Measurements from ENCODE around the gene OOEP. TPM values are rescaled to one million over a fixed set of nuclear protein-coding genes. Genes with fewer than 3 reads are reported as not detected.

OOEP gene
- total and polyA plus RNA-seq, 2 donors (not counting 1 experiment from before 2014, with no cell fraction given), result 0.08 to 0.17 TPM

DNA sequence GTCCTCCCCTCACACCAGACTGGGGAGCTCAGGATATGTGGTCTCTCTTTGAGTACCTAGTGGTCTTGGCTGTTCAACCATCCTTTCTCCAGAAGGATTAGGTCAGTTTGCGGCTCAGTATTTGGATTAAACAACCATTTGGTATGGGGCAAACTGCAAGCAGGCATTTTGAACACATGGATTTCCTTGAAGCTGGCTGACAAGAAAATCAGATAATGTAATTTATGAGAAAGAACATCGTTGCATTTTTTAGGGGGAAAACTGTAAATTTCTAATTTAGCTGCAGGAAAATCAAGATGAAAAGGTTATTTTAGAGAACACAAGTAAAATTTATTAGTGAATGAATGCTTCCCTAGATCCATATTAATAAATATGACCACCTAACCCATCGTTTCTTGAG, 40.9 kb downstream of the OOEP start:
- H3K4me1 ChIP-seq (ENCODE audit: control insufficient read depth, extremely low read depth, insufficient read depth, low read length), result no peaks in the 10 kb centered on the region
- H3K4me3 ChIP-seq (replicated peaks in 1 of 4; ENCODE audit: control extremely low read depth in 1 of 4, insufficient read depth in 1 of 4, low read depth in 3 of 4, low read length in 4 of 4), result no peak overlapping the region
- no peaks in the 10 kb centered on the region for H3K36me3 ChIP-seq (ENCODE audit: control insufficient read depth, insufficient read depth, low read length)
- H3K9ac ChIP-seq (ENCODE audit: insufficient read depth, low read length), result no peak overlapping the region
- no peaks in the 10 kb centered on the region for H3K27me3 ChIP-seq (ENCODE audit: control insufficient read depth, insufficient read depth, low read length)
- no peak for TF ChIP-seq EZH2 (IDR thresholded peaks at IDR 0.05; ENCODE audit: low read length, missing control alignments)
- TF ChIP-seq, protein P1, sequence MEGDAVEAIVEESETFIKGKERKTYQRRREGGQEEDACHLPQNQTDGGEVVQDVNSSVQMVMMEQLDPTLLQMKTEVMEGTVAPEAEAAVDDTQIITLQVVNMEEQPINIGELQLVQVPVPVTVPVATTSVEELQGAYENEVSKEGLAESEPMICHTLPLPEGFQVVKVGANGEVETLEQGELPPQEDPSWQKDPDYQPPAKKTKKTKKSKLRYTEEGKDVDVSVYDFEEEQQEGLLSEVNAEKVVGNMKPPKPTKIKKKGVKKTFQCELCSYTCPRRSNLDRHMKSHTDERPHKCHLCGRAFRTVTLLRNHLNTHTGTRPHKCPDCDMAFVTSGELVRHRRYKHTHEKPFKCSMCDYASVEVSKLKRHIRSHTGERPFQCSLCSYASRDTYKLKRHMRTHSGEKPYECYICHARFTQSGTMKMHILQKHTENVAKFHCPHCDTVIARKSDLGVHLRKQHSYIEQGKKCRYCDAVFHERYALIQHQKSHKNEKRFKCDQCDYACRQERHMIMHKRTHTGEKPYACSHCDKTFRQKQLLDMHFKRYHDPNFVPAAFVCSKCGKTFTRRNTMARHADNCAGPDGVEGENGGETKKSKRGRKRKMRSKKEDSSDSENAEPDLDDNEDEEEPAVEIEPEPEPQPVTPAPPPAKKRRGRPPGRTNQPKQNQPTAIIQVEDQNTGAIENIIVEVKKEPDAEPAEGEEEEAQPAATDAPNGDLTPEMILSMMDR (conservative IDR thresholded peaks at IDR 0.05 in 1 of 2, IDR thresholded peaks at IDR 0.05 in 1 of 2; ENCODE audit: low read depth in 1 of 2, low read length in 2 of 2), result no peak
- no peaks in the 10 kb centered on the region for H4K20me1 ChIP-seq (ENCODE audit: control insufficient read depth, extremely low read depth, insufficient read depth, low read length)
- H3K9me3 ChIP-seq (ENCODE audit: control insufficient read depth, insufficient read depth, low read depth, low read length), result no peaks in the 10 kb centered on the region
- H3K79me2 ChIP-seq (ENCODE audit: control insufficient read depth, insufficient read depth, low read length), result no peaks in the 10 kb centered on the region
- H3K27ac ChIP-seq (ENCODE audit: insufficient read depth, low read length), result no peak overlapping the region
- H3K4me2 ChIP-seq (ENCODE audit: extremely low read depth, insufficient read depth, low read length), result no peak overlapping the region
- H2AFZ ChIP-seq (ENCODE audit: low read length), result no peak overlapping the region
- no peak for DNase-seq (ENCODE audit: low read depth in 2 of 2)

DNA sequence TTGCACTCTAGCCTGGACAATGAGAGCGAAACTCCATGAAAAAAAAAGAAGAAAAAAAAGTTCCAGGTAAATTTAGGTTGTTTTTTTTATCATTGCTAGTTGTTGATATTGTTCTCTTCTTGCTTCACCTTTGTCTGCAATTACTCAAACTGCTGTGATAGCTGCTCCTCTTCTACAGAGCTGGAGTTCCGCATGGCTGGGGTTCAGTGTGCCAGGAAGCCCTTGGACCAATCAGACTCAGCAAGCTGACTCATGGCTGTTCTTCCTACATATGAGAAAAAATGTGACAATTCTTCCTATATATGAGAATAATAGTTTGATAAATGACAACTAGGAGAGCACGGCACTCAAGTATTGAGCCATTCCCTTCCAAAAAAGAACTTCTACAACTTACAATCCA, 44.0 kb downstream of the OOEP start:
- no peak for DNase-seq (ENCODE audit: low read depth in 2 of 2)
- Histone ChIP-seq H3K4me1 (ENCODE audit: control insufficient read depth, extremely low read depth, insufficient read depth, low read length) (no peaks in the 10 kb centered on the region), H3K4me3 (replicated peaks in 1 of 4; ENCODE audit: control extremely low read depth in 1 of 4, insufficient read depth in 1 of 4, low read depth in 3 of 4, low read length in 4 of 4) (no peak overlapping the region), H3K9ac (ENCODE audit: insufficient read depth, low read length) (no peak overlapping the region), H4K20me1 (ENCODE audit: control insufficient read depth, extremely low read depth, insufficient read depth, low read length) (no peaks in the 10 kb centered on the region), H3K27me3 (ENCODE audit: control insufficient read depth, insufficient read depth, low read length) (no peaks in the 10 kb centered on the region), H3K79me2 (ENCODE audit: control insufficient read depth, insufficient read depth, low read length) (no peaks in the 10 kb centered on the region), H3K27ac (ENCODE audit: insufficient read depth, low read length) (no peak overlapping the region), H3K4me2 (ENCODE audit: extremely low read depth, insufficient read depth, low read length) (no peak overlapping the region), H3K9me3 (ENCODE audit: control insufficient read depth, insufficient read depth, low read depth, low read length) (no peaks in the 10 kb centered on the region), H3K36me3 (ENCODE audit: control insufficient read depth, insufficient read depth, low read length) (no peaks in the 10 kb centered on the region), H2AFZ (ENCODE audit: low read length) (no peak overlapping the region)
- no peak for TF ChIP-seq EZH2 (IDR thresholded peaks at IDR 0.05; ENCODE audit: low read length, missing control alignments)
- TF ChIP-seq, protein P1 (conservative IDR thresholded peaks at IDR 0.05 in 1 of 2, IDR thresholded peaks at IDR 0.05 in 1 of 2; ENCODE audit: low read depth in 1 of 2, low read length in 2 of 2), result no peak

DNA sequence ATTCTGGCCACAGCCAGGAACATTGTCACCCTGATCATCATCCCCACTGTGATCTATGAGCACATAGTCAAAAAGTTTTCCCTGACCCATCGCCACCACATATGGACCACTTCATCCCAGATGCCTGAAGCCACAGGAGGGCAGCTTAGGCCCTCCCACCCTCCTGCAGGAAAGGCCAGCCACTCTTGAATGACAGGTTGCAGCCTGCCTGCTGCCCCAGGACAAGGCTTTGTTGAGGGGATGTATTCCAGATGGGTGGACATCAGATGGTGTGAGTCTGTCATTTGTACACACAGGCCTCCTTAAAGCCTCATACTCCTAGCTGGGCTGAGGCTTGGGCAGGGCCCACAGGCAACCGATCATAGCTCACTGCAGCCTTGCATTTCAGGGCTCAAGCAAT, 46.4 kb downstream of the OOEP start:
- Histone ChIP-seq H2AFZ (ENCODE audit: low read length) (no peak overlapping the region), H3K4me3 (replicated peaks in 1 of 4; ENCODE audit: control extremely low read depth in 1 of 4, insufficient read depth in 1 of 4, low read depth in 3 of 4, low read length in 4 of 4) (no peak overlapping the region), H3K9ac (ENCODE audit: insufficient read depth, low read length) (no peak overlapping the region), H3K79me2 (ENCODE audit: control insufficient read depth, insufficient read depth, low read length) (no peaks in the 10 kb centered on the region), H3K4me2 (ENCODE audit: extremely low read depth, insufficient read depth, low read length) (no peak overlapping the region), H4K20me1 (ENCODE audit: control insufficient read depth, extremely low read depth, insufficient read depth, low read length) (no peaks in the 10 kb centered on the region), H3K27ac (ENCODE audit: insufficient read depth, low read length) (no peak overlapping the region), H3K27me3 (ENCODE audit: control insufficient read depth, insufficient read depth, low read length) (no peaks in the 10 kb centered on the region), H3K36me3 (ENCODE audit: control insufficient read depth, insufficient read depth, low read length) (no peaks in the 10 kb centered on the region), H3K9me3 (ENCODE audit: control insufficient read depth, insufficient read depth, low read depth, low read length) (no peaks in the 10 kb centered on the region), H3K4me1 (ENCODE audit: control insufficient read depth, extremely low read depth, insufficient read depth, low read length) (no peaks in the 10 kb centered on the region)
- DNase-seq (ENCODE audit: low read depth in 2 of 2), result no peak
- TF ChIP-seq, protein P1 (conservative IDR thresholded peaks at IDR 0.05 in 1 of 2, IDR thresholded peaks at IDR 0.05 in 1 of 2; ENCODE audit: low read depth in 1 of 2, low read length in 2 of 2), result no peak
- no peak for TF ChIP-seq EZH2 (IDR thresholded peaks at IDR 0.05; ENCODE audit: low read length, missing control alignments)

Other genes with a start within 250 kb of the OOEP start
- gene KHDC1L, start 144.4 kb downstream of the OOEP start, total RNA-seq, result not detected in 2 replicates
- gene KHDC1L, start 144.4 kb downstream of the OOEP start, polyA plus RNA-seq, result 0.12 and 0.19 TPM in 2 replicates
- gene KHDC1, start 106.7 kb downstream of the OOEP start, total RNA-seq, result 5.1 and 5.6 TPM in 2 replicates
- 5.3 and 7.0 TPM in 2 replicates for gene KHDC1, start 106.7 kb downstream of the OOEP start, polyA plus RNA-seq
- gene DPPA5, start 15.6 kb downstream of the OOEP start, total RNA-seq, result not detected in 2 replicates
- not detected in 2 replicates for gene DPPA5, start 15.6 kb downstream of the OOEP start, polyA plus RNA-seq
- not detected in 2 replicates for gene KHDC3L, start 7.2 kb downstream of the OOEP start, total RNA-seq
- gene KHDC3L, start 7.2 kb downstream of the OOEP start, polyA plus RNA-seq, result not detected in 2 replicates
- 2.0 and 3.1 TPM in 2 replicates for gene DDX43, start 24.9 kb upstream of the OOEP start, total RNA-seq
- 1.0 and 1.5 TPM in 2 replicates for gene DDX43, start 24.9 kb upstream of the OOEP start, polyA plus RNA-seq
- gene CGAS, start 82.4 kb upstream of the OOEP start, total RNA-seq, result 5.0 and 5.9 TPM in 2 replicates
- 1.6 and 2.7 TPM in 2 replicates for gene CGAS, start 82.4 kb upstream of the OOEP start, polyA plus RNA-seq
- gene MTO1, start 91.8 kb upstream of the OOEP start, total RNA-seq, result 47.3 and 52.4 TPM in 2 replicates
- gene MTO1, start 91.8 kb upstream of the OOEP start, polyA plus RNA-seq, result 21.5 and 24.2 TPM in 2 replicates
- gene EEF1A1, start 151.1 kb upstream of the OOEP start, total RNA-seq, result 21,405 and 36,498 TPM in 2 replicates
- 13,707 and 15,755 TPM in 2 replicates for gene EEF1A1, start 151.1 kb upstream of the OOEP start, polyA plus RNA-seq